Measurements from ENCODE around the gene CCDC172. TPM values are rescaled to one million over a fixed set of nuclear protein-coding genes. Genes with fewer than 3 reads are reported as not detected.

CCDC172 gene
- total RNA-seq, 1 experiment from 2014 or later: not detected

Other genes starting within 250 kb of the CCDC172 start
- 21.3 and 38.0 TPM in 2 replicates for gene GFRA1, start 51.2 kb upstream of the CCDC172 start, total RNA-seq (2014; rRNA removed; shearing (Covaris generic))
- gene PNLIPRP3, start 103.4 kb downstream of the CCDC172 start, total RNA-seq (2014; rRNA removed; shearing (Covaris generic)): 0.22 TPM in 1 of 2 replicates, not detected in the other
- gene PNLIP, start 221.5 kb downstream of the CCDC172 start, total RNA-seq (2014; rRNA removed; shearing (Covaris generic)): not detected in 2 replicates

Data from A172 (cell line).